Breast epithelium (tissue), 3 donors: ENCODE measurements around the gene TRPM2.

Source experiments
- POLR2A ChIP-seq: fragments of 450-650 bp; IDR thresholded peaks from one replicate; pipeline ENCODE4 v1.6.1; 2016; ENCODE audit warnings: antibody characterized with exemption, mild to moderate bottlenecking, moderate library complexity
- POLR2AphosphoS5 ChIP-seq, 3 donors: sonication (generic); formaldehyde crosslinking; IDR thresholded peaks; one replicate each; pipeline ENCODE4 v1.6.1; 2017; ENCODE audit warnings: antibody characterized with exemption in 3 of 3
- TF ChIP-seq, protein P1 (sequence below), 3 donors: fragments of 450-650 bp; IDR thresholded peaks; one replicate each; pipeline ENCODE4 v1.5.1; 2016 to 2017; ENCODE audit warnings: antibody characterized with exemption in 3 of 3, mild to moderate bottlenecking in 3 of 3, moderate library complexity in 3 of 3

DNA sequence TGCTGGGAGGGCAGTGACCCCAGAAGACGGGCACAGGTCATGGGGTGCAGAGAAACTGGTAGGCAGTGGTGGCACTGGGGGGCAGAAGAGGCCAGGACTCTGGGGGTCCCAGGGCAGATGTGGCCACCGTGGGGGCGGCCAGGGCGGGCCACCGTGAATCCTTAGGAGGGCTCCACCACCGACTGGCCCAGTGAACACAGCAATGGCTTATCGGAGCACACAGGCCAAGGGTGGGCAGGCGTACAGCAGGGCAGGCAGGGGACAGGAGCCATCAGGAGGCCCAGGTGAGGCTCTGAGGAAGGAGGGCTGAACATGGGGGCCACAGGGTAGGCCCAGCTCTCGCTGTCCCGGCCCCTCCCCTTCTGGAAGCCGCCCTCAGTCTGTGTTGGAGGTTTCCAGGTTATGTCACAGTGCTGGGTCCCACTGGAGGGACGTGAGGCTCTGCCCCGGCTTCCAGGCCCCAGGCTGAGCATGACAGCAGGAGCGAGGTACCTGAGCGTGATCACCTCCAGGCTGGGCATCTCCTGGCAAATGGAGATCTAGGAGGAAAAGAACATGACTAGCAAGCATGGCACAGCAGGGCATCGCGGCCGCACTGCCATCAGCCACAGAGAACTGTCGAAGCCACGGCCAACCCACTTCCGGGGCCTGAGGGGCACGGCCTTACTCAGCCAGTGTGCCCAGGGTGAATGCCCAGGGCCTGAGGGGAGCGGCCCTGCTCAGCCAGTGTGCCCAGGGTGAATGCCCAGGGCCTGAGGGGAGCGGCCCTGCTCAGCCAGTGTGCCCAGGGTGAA, 18.0 kb upstream of the TRPM2 start:
- TF ChIP-seq, protein P1, sequence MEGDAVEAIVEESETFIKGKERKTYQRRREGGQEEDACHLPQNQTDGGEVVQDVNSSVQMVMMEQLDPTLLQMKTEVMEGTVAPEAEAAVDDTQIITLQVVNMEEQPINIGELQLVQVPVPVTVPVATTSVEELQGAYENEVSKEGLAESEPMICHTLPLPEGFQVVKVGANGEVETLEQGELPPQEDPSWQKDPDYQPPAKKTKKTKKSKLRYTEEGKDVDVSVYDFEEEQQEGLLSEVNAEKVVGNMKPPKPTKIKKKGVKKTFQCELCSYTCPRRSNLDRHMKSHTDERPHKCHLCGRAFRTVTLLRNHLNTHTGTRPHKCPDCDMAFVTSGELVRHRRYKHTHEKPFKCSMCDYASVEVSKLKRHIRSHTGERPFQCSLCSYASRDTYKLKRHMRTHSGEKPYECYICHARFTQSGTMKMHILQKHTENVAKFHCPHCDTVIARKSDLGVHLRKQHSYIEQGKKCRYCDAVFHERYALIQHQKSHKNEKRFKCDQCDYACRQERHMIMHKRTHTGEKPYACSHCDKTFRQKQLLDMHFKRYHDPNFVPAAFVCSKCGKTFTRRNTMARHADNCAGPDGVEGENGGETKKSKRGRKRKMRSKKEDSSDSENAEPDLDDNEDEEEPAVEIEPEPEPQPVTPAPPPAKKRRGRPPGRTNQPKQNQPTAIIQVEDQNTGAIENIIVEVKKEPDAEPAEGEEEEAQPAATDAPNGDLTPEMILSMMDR (IDR thresholded peaks at IDR 0.05): no peak
- no peak for TF ChIP-seq POLR2A
- TF ChIP-seq POLR2AphosphoS5 (IDR thresholded peaks at IDR 0.05): no peak
